ENCODE data around the gene GRPEL1. TPM values are rescaled to one million over a fixed set of nuclear protein-coding genes. Genes with fewer than 3 reads are reported as not detected.
"Not testable (repeated sequence)": the region's sequence is repeated elsewhere in the genome, so short reads cannot be mapped to it uniquely, and the experiment has no call there.

GRPEL1 gene
- polyA plus RNA-seq (ENCODE audit: insufficient read depth in 1 of 5, insufficient read length in 5 of 5, low replicate concordance in 1 of 5): 10 to 100 TPM; 26.8 to 31.2 (median 28.1) TPM
- long read RNA-seq, donor 1, transcript GRPEL1-201 (4 exons, 2,775 nt): major isoform, 14 of 15 reads
- long read RNA-seq, donor 1, partial matches to known transcripts: 0 of 15 reads
- long read RNA-seq, donor 1, other reads (novel, unspliced or antisense): 0 of 15 reads
- long read RNA-seq, donor 2, transcript GRPEL1-201 (4 exons, 2,775 nt): major isoform, 11 of 12 reads
- long read RNA-seq, donor 2, partial matches to known transcripts: 0 of 12 reads
- long read RNA-seq, donor 2, other reads (novel, unspliced or antisense): 0 of 12 reads
- long read RNA-seq, donor 3, transcript GRPEL1-201 (4 exons, 2,775 nt): major isoform, 9 of 9 reads
- long read RNA-seq, donor 3, partial matches to known transcripts: 0 of 9 reads
- long read RNA-seq, donor 3, other reads (novel, unspliced or antisense): 0 of 9 reads
- long read RNA-seq, donor 4, transcript GRPEL1-201 (4 exons, 2,775 nt): major isoform, 9 of 9 reads
- long read RNA-seq, donor 4, partial matches to known transcripts: 0 of 9 reads
- long read RNA-seq, donor 4, other reads (novel, unspliced or antisense): 0 of 9 reads
- long read RNA-seq, donor 5, transcript GRPEL1-201 (4 exons, 2,775 nt): major isoform, 14 of 14 reads
- long read RNA-seq, donor 5, partial matches to known transcripts: 0 of 14 reads
- long read RNA-seq, donor 5, other reads (novel, unspliced or antisense): 0 of 14 reads
- long read RNA-seq, donor 6, transcript GRPEL1-201 (4 exons, 2,775 nt): major isoform, 17 of 17 reads
- long read RNA-seq, donor 6, partial matches to known transcripts: 0 of 17 reads
- long read RNA-seq, donor 6, other reads (novel, unspliced or antisense): 0 of 17 reads
- long read RNA-seq, donor 7, transcript GRPEL1-201 (4 exons, 2,775 nt): major isoform, 8 of 8 reads
- long read RNA-seq, donor 7, partial matches to known transcripts: 0 of 8 reads
- long read RNA-seq, donor 7, other reads (novel, unspliced or antisense): 0 of 8 reads
- long read RNA-seq, donor 8, transcript GRPEL1-201 (4 exons, 2,775 nt): major isoform, 5 of 5 reads
- long read RNA-seq, donor 8, partial matches to known transcripts: 0 of 5 reads
- long read RNA-seq, donor 8, other reads (novel, unspliced or antisense): 0 of 5 reads

- peak; percentile 100 for DNase-seq
These were observed at the start of gene GRPEL1 for GRCh38 chr4:7067452-7068278. Gene GRPEL1 (minus strand): TSS chr4:7068064. CDS start chr4:7068032, 32 bp downstream.

GRCh38 chr4:7116705-7117104 lies 48.8 kb upstream of the GRPEL1 start:
- DNase-seq: no peak

DNA sequence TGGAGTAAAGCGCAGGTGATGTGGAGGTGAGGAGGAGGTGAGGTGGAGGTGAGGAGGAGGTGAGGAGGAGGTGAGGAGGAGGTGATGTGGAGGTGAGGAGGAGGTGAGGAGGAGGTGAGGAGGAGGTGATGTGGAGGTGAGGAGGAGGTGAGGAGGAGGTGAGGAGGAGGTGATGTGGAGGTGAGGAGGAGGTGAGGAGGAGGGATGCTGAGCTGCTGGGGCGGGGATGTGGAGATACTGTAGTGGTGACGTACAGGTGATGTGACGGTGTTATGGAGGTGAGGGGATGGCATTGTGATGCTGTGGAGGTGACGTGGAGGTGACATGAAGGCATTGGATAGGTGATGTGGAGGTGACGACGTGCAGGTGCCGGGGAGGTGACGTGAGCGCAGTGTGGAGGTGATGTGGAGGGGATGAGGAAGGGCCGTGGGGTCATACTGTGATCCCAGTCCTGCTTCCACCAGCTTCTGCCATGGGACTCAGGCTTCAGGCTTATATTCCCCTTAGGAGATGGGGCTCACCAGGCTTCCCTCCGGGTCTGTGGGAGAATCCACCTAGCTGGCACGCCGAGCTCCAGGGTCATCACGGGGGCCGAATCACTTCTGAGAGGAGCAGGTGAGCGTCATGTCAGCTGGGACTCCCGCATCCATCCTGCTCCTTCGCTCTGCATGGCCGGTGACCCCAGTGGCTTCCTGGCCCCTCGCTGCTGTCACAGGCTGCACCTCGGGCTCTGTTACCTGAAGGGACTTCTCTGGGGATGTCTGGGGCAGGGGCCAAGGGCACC lies 47.9 kb upstream of the GRPEL1 start:
- no peak for DNase-seq

DNA sequence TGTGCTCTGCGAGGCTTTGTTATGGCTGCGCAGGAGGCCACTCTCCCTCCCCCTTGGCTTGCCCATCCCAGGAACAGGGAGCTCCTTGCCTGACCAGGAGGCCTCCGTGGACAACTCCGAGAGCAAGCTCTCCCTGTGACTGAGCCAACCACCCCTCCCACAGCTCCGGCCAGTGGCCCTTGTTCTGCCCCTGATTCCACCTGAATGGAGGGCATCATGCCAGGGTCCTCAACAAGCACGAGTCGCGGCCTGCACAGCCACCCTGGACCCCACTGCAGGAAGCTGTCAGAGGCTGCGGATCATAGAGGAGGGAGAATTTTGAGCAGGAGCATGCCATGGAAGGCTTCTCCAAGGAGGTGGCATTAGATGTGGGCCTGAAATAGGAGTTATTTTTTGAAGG lies 44.8 kb upstream of the GRPEL1 start:
- DNase-seq: no peak

DNA sequence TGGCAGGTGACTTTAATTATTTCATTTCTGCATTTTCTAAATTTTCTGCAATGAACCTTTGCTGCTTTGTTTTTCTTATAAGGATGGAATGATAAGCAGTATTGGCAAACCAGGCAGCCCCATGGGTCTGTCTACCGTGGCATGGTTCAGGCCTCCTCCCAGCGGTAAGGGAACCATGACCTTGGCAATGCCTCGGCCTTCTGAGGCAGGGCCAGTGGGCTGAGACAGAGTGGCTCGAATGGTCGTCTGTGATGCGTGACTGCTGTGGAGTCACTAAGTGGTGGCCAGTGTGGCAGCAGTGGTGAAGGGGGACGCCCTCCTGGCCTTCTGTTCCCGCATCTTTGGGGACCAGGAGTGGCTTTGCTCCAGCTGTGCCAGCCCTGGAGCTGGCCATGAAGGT lies 43.6 kb upstream of the GRPEL1 start:
- no peak for DNase-seq

DNA sequence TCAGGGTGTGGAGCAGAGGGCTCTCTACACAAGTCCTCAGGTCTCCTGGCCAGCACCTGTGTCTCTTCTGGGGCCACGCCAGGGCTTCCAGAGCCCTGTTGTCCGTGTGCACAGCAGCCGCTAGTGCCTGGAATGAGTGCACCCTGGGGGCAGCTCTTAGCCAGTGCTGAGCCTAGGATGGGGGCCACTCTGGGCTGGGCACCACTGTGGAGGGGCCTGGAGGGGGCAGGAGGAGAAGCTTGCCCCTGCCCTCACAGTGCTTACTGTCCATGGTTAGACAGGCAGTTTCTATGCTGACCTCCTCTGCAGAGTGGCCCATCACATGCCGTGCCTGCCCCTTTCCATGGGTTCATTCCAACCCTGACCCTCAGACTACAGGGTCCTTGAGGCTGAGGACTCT lies 42.7 kb upstream of the GRPEL1 start:
- no peak for DNase-seq

GRCh38 chr4:7109169-7109568 lies 41.3 kb upstream of the GRPEL1 start:
- DNase-seq: no peak

- no peak for DNase-seq
These were observed 40.8 kb upstream of the GRPEL1 start for GRCh38 chr4:7108660-7109059.

DNA sequence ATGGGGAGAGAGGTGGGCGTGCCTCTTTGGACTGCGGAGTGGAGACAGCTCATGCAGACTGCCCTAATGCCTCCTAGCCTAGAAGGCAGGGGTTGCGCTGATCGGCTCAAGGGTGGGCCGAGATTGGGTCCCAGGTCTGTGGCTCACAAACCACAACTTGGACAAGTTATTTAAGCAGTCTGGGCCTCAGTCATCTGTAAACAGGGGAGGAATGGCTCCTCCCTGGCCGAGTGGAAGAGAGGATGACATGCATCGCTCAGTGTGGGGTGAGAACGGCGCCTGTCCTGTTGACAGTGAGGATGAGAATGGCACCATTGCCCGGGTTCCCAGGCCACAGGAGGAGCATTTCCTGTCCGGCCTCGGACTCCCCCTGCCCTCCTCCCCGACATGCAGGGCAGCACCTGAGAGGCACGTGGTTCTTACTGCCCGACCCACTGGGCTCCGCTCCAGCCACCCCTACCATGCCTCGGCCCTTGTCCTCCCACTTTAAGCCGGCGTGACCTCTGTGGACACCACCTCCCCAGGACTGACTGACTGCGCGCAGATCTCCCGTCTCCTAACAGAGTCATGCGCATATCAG lies 40.3 kb upstream of the GRPEL1 start:
- no peak for DNase-seq

DNA sequence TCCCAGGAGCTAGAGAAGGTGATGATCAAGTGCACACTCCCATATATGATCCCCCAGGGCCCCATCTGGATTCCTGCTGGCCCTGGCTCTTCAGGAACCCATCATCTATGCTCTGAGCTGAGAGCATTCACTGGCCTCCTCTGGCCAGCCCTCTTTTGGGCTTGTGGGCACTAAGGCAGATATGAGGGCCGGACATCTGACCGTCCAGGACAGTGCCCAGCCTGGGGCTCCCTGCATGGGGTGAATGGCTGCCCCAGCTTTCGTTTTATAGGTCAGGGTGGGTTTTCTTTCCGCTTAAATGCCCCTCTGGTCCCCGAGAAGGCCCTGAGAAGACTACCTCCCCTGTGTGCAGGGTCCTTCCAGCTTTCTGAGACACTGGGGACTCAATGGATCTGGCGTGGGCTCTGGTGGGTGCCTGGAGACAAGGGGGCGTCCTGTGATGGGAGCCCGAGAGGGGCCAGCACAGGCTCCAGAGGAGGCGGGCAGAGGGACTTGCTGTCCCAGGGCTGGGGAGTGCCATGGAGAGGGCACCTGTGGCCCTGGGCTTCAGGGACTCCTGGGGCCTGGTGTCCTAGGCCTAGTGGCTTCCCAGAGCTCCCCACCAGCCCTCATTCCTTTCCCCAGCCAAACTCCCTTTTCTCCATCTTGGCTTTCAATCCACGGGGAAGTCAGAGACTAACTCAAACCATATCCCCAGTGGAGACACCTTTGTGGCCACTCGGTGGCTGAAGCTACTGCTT lies 39.5 kb upstream of the GRPEL1 start:
- no peak for DNase-seq

DNA sequence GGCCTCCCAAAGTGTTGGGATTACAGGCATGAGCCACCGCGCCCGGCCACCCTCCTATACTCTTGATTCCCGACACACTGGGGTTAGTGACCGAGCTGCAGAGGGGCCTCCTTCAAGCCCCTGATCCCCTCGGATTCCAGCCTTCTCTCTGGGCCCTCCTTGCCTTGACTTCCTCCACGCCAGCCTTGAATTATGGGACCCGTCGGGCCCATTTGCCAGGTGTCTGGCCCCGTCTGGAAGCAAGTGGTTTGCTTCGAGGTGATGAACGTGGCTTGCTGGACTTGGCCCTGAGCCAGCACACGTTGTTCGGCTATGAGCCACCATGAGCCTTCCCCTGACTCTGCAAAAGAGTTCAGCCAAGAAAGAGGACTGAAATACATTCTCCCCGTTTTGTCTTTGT lies 37.4 kb upstream of the GRPEL1 start:
- no peak for DNase-seq

DNA sequence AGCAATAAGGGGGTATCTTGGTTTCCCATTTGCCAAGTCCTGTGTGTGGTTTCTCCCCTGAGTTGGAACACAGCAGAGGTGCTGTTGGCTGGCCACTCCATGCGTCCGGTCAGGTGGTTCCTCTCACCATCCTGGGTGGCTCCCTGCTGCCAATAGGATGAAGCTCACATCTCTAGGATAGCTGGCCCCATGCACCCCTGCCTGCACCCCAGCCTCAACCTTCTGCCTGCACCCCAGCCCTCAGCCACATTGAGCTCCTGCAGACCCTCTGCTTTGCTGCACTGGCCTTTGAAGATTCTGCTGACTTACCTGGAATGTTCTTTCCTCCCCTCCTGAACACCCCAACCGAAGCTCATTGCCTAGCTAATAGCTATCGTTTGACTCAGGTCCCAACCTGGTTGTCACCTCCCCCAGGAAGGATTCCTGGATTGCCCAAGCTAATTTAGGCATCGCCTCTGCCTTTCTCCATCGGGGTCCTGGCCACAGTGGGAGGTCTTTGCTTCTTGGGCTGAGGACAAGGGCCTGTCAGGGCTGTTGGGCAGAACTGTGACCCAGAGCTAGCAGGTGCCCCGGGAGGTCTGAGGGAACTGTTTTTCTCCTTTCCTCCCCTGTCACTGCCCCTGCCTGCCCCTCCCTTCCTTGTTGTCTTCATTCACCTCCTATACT lies 36.6 kb upstream of the GRPEL1 start:
- DNase-seq: no peak

- peak; percentile 60 to 70 for DNase-seq
These were observed 35.9 kb upstream of the GRPEL1 start for GRCh38 chr4:7103607-7104365.

- DNase-seq: peak; percentile 67 to 73
These were observed 35.3 kb upstream of the GRPEL1 start for GRCh38 chr4:7103031-7103606.

DNA sequence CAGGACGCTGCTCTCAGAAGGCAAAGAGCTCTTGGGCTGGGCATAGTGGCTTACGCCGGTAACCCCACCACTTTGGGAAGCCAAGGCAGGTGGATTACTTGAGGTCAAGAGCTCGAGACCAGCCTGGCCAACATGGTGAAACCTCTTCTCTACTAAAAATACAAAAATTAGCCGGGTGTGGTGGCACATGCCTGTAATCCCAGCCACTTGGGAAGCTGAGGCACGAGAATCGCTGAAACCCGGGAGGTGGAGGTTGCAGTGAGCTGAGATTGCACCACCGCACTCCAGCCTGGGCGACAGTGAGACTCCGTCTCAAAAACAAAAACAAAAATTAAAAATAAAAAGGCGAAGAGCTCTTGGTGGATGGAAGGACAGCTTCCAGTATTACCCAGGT lies 34.6 kb upstream of the GRPEL1 start:
- not testable (repeated sequence) for DNase-seq

DNA sequence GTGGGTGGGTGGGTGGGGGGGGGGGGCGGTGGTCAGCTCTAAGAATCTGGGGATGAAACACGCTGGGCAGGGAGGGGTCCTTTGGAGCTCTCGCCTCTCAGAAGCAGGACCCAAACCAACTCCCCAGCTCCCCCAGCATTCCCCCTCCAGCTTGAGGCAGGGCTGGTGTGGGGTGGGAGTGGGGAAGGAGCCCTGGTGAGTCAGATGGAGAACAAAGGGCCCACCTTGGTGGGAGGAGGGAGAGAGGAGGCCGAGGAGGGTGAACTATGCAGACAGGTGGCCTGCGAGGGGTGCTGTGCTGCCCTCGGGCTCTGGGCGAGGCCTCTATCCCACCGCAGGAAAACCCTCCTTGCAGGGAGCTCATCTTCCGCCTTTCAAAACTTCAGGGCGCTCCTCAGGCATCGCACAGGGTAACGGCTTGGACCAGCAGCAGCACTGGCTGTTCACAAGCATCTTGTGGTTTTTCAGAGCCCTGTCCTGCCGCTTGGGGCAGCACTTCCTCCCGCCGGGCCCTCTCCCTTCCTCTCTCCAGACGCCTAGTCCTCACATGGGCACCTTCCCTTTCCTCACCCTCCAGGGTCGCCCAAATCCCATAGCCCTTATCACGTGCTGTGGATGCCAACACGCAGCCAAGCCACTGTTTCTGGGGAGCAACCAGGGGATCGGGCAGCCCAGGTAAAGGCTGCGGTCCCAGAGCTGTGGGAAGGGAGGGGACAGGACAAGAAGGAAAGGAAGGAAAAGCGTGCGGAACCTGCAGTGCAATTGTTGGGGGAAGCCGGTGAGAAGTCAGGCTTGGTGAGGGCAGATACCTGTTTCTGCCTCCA lies 34.0 kb upstream of the GRPEL1 start:
- DNase-seq: peak; percentile 38 to 55

- DNase-seq: no peak
These were observed 28.4 kb upstream of the GRPEL1 start for GRCh38 chr4:7096236-7096635.
